ENCODE data around the gene RNF169.

The RNF169 gene

DNA sequence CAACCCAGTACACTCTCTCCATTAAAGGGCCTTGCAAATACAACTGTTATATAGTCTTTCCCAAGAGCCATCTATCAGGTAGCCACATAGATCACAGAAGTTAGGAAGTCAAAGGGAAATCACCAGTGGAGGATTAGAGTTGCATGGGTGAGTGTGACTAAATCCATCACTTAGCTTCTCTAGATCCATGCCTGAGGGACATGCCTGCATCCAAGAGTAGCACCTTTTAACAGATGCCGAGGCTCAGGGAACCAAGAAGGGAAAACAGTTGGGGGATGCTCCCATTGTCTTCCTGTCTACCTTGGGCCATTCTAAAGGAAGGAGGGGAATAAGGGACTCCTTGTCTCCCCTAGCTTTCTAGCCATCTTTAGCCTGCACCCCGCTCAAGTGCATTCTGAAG lies 122.4 kb downstream of the RNF169 start:
- DNase-seq (ENCODE audit: low spot score), result no peak

DNA sequence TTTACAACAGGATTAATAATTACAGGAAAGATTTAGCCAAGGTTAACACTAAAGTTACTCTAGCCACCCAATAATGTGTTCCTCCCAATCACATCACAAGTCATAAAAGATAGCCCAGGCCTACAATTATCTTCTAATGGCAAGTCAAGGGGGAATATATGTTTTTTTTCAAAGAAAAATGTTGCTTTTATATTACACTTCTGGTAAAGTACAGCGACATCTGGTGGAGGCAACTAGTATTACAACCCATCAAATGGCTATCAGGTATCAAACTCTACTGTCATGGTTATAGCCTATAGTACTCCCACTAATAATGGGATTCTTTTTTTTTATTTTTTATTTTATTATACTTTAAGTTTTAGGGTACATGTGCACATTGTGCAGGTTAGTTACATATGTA lies 128.5 kb downstream of the RNF169 start:
- DNase-seq (ENCODE audit: low spot score), result no peak

Data from kidney tubule cell (primary cell).